B cell (primary cell): ENCODE measurements around the gene RHOBTB3. TPM values are rescaled to one million over a fixed set of nuclear protein-coding genes. Genes with fewer than 3 reads are reported as not detected.

Source experiments
- ATAC-seq: fragments of 200-7000 bp; cut with Tn5 transposase; one replicate; pipeline ENCODE4 v1.10.0; 2021; ENCODE audit warnings: low read depth, mild to moderate bottlenecking, moderate number of reproducible peaks, moderate library complexity
- CTCF ChIA-PET: fragments of 350-600 bp; sonication (Branson Sonifier 250); formaldehyde crosslinking; loops from one replicate; lab custom pipeline; 2021; ENCODE audit warnings: antibody characterized with exemption, inconsistent platforms; lab: Charles Lee
- POLR2A ChIA-PET: fragments of 350-600 bp; sonication (Branson Sonifier 250); formaldehyde crosslinking; loops from one replicate; lab custom pipeline; 2021; ENCODE audit warnings: antibody characterized with exemption; lab: Charles Lee
- DNase-seq: peaks from one replicate; pipeline ENCODE4 v3.0.0; 2013
- H2AFZ ChIP-seq: 2 replicates; pipeline ENCODE4 v1.6.1; 2012; ENCODE audit warnings: mild to moderate bottlenecking, low read depth, low read length; ENCODE audit not compliant: insufficient read depth, poor library complexity, severe bottlenecking
- H3K27ac ChIP-seq, 2 donors: 1 replicate in 1 of 2; 2 replicates in 1 of 2; pipeline ENCODE4 v1.5.1; 2012 to 2013; ENCODE audit warnings: low read length in 2 of 2, mild to moderate bottlenecking in 2 of 2, moderate library complexity in 1 of 2
- H3K27me3 ChIP-seq, 4 experiments: fragments of 200-600 bp in 1 of 4; sonication (generic) in 1 of 4; replicated peaks in 1 of 4; 1 replicate in 2 of 4; 2 replicates in 2 of 4; pipeline versions ENCODE4 v1.6.1 to v1.7.0; 2013 to 2016; ENCODE audit warnings: low read length in 3 of 4, mild to moderate bottlenecking in 2 of 4, mixed read lengths in 1 of 4, moderate library complexity in 1 of 4; ENCODE audit not compliant: insufficient read depth in 4 of 4, control insufficient read depth in 3 of 4; ENCODE audit errors: control extremely low read depth in 1 of 4
- H3K36me3 ChIP-seq, 2 experiments: replicated peaks in 1 of 2; 1 replicate in 1 of 2; 2 replicates in 1 of 2; pipeline versions ENCODE4 v1.6.1 to v1.7.1; 2013; ENCODE audit warnings: low read length in 1 of 2; ENCODE audit not compliant: insufficient read depth in 2 of 2, control insufficient read depth in 1 of 2; ENCODE audit errors: control extremely low read depth in 1 of 2, extremely low read depth in 1 of 2
- H3K4me1 ChIP-seq, 2 donors: fragments of 200-600 bp in 1 of 2; sonication (generic) in 1 of 2; 1 replicate in 1 of 2; 2 replicates in 1 of 2; pipeline versions ENCODE4 v1.5.1 to v1.6.1; 2013 to 2017; ENCODE audit warnings: low read length in 2 of 2; ENCODE audit not compliant: control insufficient read depth in 2 of 2, insufficient read depth in 2 of 2
- H3K4me2 ChIP-seq: replicated peaks from 2 replicates; pipeline ENCODE3; 2012; ENCODE audit warnings: mild to moderate bottlenecking, low read depth, low read length; ENCODE audit not compliant: poor library complexity, severe bottlenecking
- H3K4me3 ChIP-seq, 5 experiments: fragments of 200-600 bp in 1 of 5; sonication (generic) in 1 of 5; 1 replicate in 3 of 5; 2 replicates in 2 of 5; pipeline versions ENCODE4 v1.5.1 to v1.7.0; 2011 to 2016; ENCODE audit warnings: low read length in 4 of 5, mild to moderate bottlenecking in 4 of 5, low read depth in 2 of 5, control low read depth in 1 of 5, moderate library complexity in 1 of 5; ENCODE audit not compliant: insufficient read depth in 1 of 5; ENCODE audit errors: control extremely low read depth in 1 of 5, extremely low read depth in 1 of 5
- H3K79me2 ChIP-seq: fragments of 200-600 bp; sonication (generic); one replicate; pipeline ENCODE4 v1.6.0; 2016; ENCODE audit warnings: low read length; ENCODE audit not compliant: control insufficient read depth, insufficient read depth
- H3K9ac ChIP-seq: fragments of 200-600 bp; sonication (generic); 2 replicates; pipeline ENCODE4 v1.6.1; 2017; ENCODE audit warnings: mild to moderate bottlenecking, low read length, moderate library complexity
- H3K9me3 ChIP-seq, 3 donors: one replicate each; pipeline versions ENCODE4 v1.6.1 to v1.7.1; 2013; ENCODE audit warnings: low read length in 2 of 3; ENCODE audit not compliant: control insufficient read depth in 2 of 3, insufficient read depth in 1 of 3; ENCODE audit errors: control extremely low read depth in 1 of 3
- H4K20me1 ChIP-seq: 2 replicates; pipeline ENCODE4 v1.6.0; 2012; ENCODE audit warnings: mild to moderate bottlenecking, low read length; ENCODE audit not compliant: insufficient read depth, control insufficient read depth, poor library complexity, severe bottlenecking
- H3K27ac Mint-ChIP-seq: one replicate; pipeline ENCODE4 v1.8.0; 2021; ENCODE audit warnings: mixed read lengths
- H3K27me3 Mint-ChIP-seq: one replicate; pipeline ENCODE4 v1.8.0; 2021; ENCODE audit warnings: mixed read lengths
- H3K4me1 Mint-ChIP-seq: one replicate; pipeline ENCODE4 v1.8.0; 2021; ENCODE audit warnings: mixed read lengths
- H3K4me3 Mint-ChIP-seq: one replicate; pipeline ENCODE4 v1.8.0; 2021; ENCODE audit warnings: mixed read lengths
- H3K9me3 Mint-ChIP-seq: one replicate; pipeline ENCODE4 v1.8.0; 2022; ENCODE audit warnings: mixed read lengths; ENCODE audit not compliant: insufficient read depth
- EZH2 ChIP-seq: IDR thresholded peaks from 2 replicates; pipeline ENCODE4 v1.6.1; 2012; ENCODE audit warnings: borderline replicate concordance, low read depth, mild to moderate bottlenecking, moderate library complexity, low read length; ENCODE audit not compliant: insufficient read depth, poor library complexity, severe bottlenecking
- WGBS: methylation state at CpG from one replicate; pipeline ENCODE4 v1.1.5; 2013; ENCODE audit warnings: missing lambda C conversion rate; ENCODE audit not compliant: insufficient coverage; 5-methylcytosine and 5-hydroxymethylcytosine counted together
- intact Hi-C: fragments of 100-400 bp; cut with micrococcal nuclease; formaldehyde crosslinking; loops from one replicate; pipeline ENCODE4 v1.10.0; 2022
- polyA plus RNA-seq: library from polyadenylated mRNA; depleted of rRNA; stranded (reverse); fragments of >200 nt; gene quantifications from 2 replicates; pipeline ENCODE4 v1.2.3, GENCODE V29; 2012
- total RNA-seq, 2 donors: library from RNA; stranded (reverse); fragments of 120-200 nt in 1 of 2; gene quantifications; 1 replicate in 1 of 2; 2 replicates in 1 of 2; pipeline versions ENCODE4 v1.2.3 to v1.2.4, GENCODE V29; 2013 to 2022
- TF ChIP-seq, protein P1 (sequence below): fragments of 200-600 bp; IDR thresholded peaks from one replicate; pipeline ENCODE4 v1.8.0; 2022; ENCODE audit warnings: antibody characterized with exemption, mild to moderate bottlenecking

RHOBTB3 gene
- total and polyA plus RNA-seq, 2 donors (not counting 1 experiment from before 2014, with no cell fraction given), result 1.7 to 5.0 TPM

- CTCF ChIA-PET, result interaction anchor here (1.0 to 11.9 kb wide), 6 partner anchors 9 to 177 kb away, joined by 3 to 181 read pairs (median 36); partner anchors contain the start of gene RFESD
- no peaks in the 10 kb centered on the region for H4K20me1 ChIP-seq
- peak overlapping the region; percentile 75 for H2AFZ ChIP-seq
- H3K27me3 ChIP-seq, result no peaks in the 10 kb centered on the region
- no peaks in the 10 kb centered on the region for H3K9me3 Mint-ChIP-seq
- peak overlapping the region; percentile 95 for H3K9ac ChIP-seq
- peak overlapping the region; percentile 80 for H3K4me2 ChIP-seq
- H3K4me3 ChIP-seq, result peak overlapping the region in 4 of 5 experiments; percentile 19 to 100 (median 98)
- H3K36me3 ChIP-seq, result no peaks in the 10 kb centered on the region
- POLR2A ChIA-PET, result interaction anchor here (0.6 to 3.9 kb wide), 6 partner anchors 9 to 61 kb away, joined by 3 to 36 read pairs (median 9); no protein-coding TSS in a partner anchor
- H3K79me2 ChIP-seq, result peaks cover 36% of the 10 kb centered on the region
- TF ChIP-seq EZH2, result no peak
- TF ChIP-seq, protein P1, sequence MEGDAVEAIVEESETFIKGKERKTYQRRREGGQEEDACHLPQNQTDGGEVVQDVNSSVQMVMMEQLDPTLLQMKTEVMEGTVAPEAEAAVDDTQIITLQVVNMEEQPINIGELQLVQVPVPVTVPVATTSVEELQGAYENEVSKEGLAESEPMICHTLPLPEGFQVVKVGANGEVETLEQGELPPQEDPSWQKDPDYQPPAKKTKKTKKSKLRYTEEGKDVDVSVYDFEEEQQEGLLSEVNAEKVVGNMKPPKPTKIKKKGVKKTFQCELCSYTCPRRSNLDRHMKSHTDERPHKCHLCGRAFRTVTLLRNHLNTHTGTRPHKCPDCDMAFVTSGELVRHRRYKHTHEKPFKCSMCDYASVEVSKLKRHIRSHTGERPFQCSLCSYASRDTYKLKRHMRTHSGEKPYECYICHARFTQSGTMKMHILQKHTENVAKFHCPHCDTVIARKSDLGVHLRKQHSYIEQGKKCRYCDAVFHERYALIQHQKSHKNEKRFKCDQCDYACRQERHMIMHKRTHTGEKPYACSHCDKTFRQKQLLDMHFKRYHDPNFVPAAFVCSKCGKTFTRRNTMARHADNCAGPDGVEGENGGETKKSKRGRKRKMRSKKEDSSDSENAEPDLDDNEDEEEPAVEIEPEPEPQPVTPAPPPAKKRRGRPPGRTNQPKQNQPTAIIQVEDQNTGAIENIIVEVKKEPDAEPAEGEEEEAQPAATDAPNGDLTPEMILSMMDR, result no peak
- intact Hi-C loops, result loop anchor here (2.0 to 5.0 kb wide), 3 partner anchors 20 to 268 kb away; partner anchors contain the start of genes ARSK, ELL2 and SKIC3
- no peaks in the 10 kb centered on the region for H3K9me3 ChIP-seq
- ATAC-seq (no peak), DNase-seq (no peak)
- peak overlapping the region; percentile 99 for H3K4me3 Mint-ChIP-seq
- H3K27me3 Mint-ChIP-seq, result no peaks in the 10 kb centered on the region
- 50% methylated on average over 2 of the region's 7 CpGs for whole genome bisulfite sequencing
- H3K27ac Mint-ChIP-seq, result peak overlapping the region; percentile 99
- peaks cover 46 to 53% of the 10 kb centered on the region in 2 donors for H3K4me1 ChIP-seq
- H3K4me1 Mint-ChIP-seq, result peaks cover 64% of the 10 kb centered on the region
- peak overlapping the region; percentile 67 to 90 for H3K27ac ChIP-seq
These were observed 92.1 kb downstream of the RHOBTB3 start for GRCh38 chr5:95823218-95823737.
